D341Med (cell line): ENCODE measurements around the gene TEX44.
"Not testable (repeated sequence)": the region's sequence is repeated elsewhere in the genome, so short reads cannot be mapped to it uniquely, and the experiment has no call there.

ENCODE experiments used
- DNase-seq: peaks from one replicate; pipeline ENCODE4 v3.0.0; 2012; ENCODE audit warnings: low spot score

The TEX44 gene

GRCh38 chr2:231571661-231572191 lies 20.9 kb upstream of the TEX44 start:
- DNase-seq: no peak

GRCh38 chr2:231573096-231573495 lies 19.6 kb upstream of the TEX44 start:
- no peak for DNase-seq

- no peak for DNase-seq
Measured at GRCh38 chr2:231573698-231574421, 18.8 kb upstream of the TEX44 start.

- DNase-seq: no peak
Measured at GRCh38 chr2:231575612-231576256, 16.9 kb upstream of the TEX44 start.

- DNase-seq: no peak
Measured at GRCh38 chr2:231576465-231576864, 16.2 kb upstream of the TEX44 start.

GRCh38 chr2:231578655-231579054 lies 14.0 kb upstream of the TEX44 start:
- not testable (repeated sequence) for DNase-seq

- DNase-seq: no peak
Measured at GRCh38 chr2:231579560-231579959, 13.1 kb upstream of the TEX44 start.

- no peak for DNase-seq
Measured at GRCh38 chr2:231581328-231581727, 11.3 kb upstream of the TEX44 start.

- no peak for DNase-seq
Measured at GRCh38 chr2:231583982-231584381, 8.7 kb upstream of the TEX44 start.

GRCh38 chr2:231587744-231588143 lies 4.9 kb upstream of the TEX44 start:
- DNase-seq: not testable (repeated sequence)

- no peak for DNase-seq
Measured at GRCh38 chr2:231589656-231590055, 3.0 kb upstream of the TEX44 start.

GRCh38 chr2:231590614-231591013 lies 2.0 kb upstream of the TEX44 start:
- no peak for DNase-seq

GRCh38 chr2:231593666-231594065 lies 1.0 kb downstream of the TEX44 start:
- no peak for DNase-seq

- no peak for DNase-seq
Measured at GRCh38 chr2:231597014-231597611, 4.4 kb downstream of the TEX44 start.

GRCh38 chr2:231597627-231598026 lies 5.0 kb downstream of the TEX44 start:
- DNase-seq: no peak

- no peak for DNase-seq
Measured at GRCh38 chr2:231600619-231601355, 8.1 kb downstream of the TEX44 start.

GRCh38 chr2:231601356-231602229 lies 8.9 kb downstream of the TEX44 start:
- DNase-seq: peak; percentile 78

GRCh38 chr2:231602859-231603467 lies 10.3 kb downstream of the TEX44 start:
- no peak for DNase-seq

- DNase-seq: peak; percentile 86
Measured at GRCh38 chr2:231604101-231604684, 11.5 kb downstream of the TEX44 start.
